ENCODE results near the gene GAB4.
"Not testable (repeated sequence)": the region's sequence is repeated elsewhere in the genome, so short reads cannot be mapped to it uniquely, and the experiment has no call there.

GAB4 gene

DNA sequence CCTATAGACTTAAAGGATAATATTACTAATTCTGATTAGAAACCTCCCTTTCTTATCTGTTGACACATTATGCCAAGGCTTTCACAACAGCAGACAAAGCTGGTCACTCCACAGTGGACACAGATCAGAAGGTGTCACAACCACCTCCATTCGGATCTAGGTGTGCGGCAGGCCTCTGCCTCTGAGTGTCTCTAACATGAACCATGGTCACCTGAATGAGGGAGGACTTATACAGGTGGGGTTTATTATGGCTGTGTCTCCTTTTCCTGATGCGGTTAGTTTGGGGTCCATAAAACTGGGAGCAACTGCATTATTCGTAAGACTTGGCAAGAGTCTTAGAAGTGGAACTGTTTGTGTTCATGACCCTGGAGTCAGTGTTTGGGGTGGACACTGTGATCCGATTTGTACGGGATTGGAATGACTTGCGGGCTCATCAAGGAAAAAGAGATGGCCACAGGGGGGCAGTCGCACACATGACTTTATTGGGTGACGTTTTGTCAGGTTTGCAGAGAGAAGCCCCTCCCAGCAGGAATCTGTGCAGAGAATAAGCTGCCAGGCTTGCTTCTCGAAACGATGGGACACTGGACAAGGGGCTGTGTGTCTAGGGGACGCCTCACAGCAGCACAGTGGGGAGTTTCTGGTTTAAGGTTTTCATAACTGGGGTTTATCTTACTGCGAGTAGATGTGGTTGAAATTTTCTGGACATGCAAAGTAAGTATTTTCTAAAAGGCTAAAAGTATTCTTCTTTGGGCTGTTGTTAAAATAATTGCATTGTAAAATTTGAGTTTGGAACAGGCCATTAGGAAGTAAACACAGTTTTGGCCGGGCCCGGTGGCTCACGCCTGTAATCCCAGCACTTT is 90.6 kb downstream of the GAB4 start:
- Histone ChIP-seq H3K4me3 (no peak overlapping the region), H3K27me3 (peaks cover 0 to 20% of the 10 kb centered on the region in 2 donors), H3K27ac (no peak overlapping the region), H3K36me3 (no peaks in the 10 kb centered on the region), H3K9me3 (no peaks in the 10 kb centered on the region), H3K4me1 (peaks cover 0 to 3% (median 0%) of the 10 kb centered on the region in 4 donors)
- intact Hi-C loops (cut with DNase I; ENCODE audit: low total_unique reads) = no loop called here
- TF ChIP-seq, protein P1, sequence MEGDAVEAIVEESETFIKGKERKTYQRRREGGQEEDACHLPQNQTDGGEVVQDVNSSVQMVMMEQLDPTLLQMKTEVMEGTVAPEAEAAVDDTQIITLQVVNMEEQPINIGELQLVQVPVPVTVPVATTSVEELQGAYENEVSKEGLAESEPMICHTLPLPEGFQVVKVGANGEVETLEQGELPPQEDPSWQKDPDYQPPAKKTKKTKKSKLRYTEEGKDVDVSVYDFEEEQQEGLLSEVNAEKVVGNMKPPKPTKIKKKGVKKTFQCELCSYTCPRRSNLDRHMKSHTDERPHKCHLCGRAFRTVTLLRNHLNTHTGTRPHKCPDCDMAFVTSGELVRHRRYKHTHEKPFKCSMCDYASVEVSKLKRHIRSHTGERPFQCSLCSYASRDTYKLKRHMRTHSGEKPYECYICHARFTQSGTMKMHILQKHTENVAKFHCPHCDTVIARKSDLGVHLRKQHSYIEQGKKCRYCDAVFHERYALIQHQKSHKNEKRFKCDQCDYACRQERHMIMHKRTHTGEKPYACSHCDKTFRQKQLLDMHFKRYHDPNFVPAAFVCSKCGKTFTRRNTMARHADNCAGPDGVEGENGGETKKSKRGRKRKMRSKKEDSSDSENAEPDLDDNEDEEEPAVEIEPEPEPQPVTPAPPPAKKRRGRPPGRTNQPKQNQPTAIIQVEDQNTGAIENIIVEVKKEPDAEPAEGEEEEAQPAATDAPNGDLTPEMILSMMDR (IDR thresholded peaks at IDR 0.05) = peak; percentile 29 to 32
- peak in 1 of 2 donors; percentile 36 for DNase-seq

DNA sequence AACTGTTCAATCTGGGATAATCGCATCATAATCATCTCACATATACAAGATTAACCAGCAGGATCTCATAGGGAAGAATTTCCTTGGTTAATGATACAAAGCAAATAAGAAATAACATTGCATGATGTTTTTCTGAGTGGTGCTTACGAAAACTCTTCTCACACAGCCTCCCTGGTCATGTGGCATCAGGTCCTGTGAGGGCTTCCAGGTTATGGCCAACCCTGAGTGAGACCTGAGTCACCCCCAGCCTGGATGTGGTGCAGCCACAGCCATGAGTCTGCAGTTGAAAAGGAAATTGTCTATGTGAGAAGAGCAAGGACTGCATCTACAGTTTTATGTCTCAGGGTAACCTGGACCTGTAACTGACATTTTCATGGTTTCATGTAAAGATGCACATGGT is 92.3 kb downstream of the GAB4 start:
- TF ChIP-seq, protein P1 (IDR thresholded peaks at IDR 0.05) = no peak
- no peaks in the 10 kb centered on the region for H3K36me3 ChIP-seq
- no peak overlapping the region for H3K27ac ChIP-seq
- H3K27me3 ChIP-seq = peaks cover 0 to 21% of the 10 kb centered on the region in 2 donors
- no peaks in the 10 kb centered on the region for H3K9me3 ChIP-seq
- intact Hi-C loops (cut with DNase I; ENCODE audit: low total_unique reads) = no loop called here
- peaks cover 0 to 3% (median 0%) of the 10 kb centered on the region in 4 donors for H3K4me1 ChIP-seq
- DNase-seq = no peak
- H3K4me3 ChIP-seq = no peak overlapping the region

GRCh38 chr22:16914911-16915310 is 93.1 kb downstream of the GAB4 start:
- H3K9me3 ChIP-seq; H3K36me3 ChIP-seq; H3K27ac ChIP-seq; H3K4me3 ChIP-seq; intact Hi-C loops (cut with DNase I; ENCODE audit: low total_unique reads); H3K4me1 ChIP-seq; DNase-seq: not testable (repeated sequence)
- peaks cover 0 to 21% of the 10 kb centered on the region in 2 donors for H3K27me3 ChIP-seq

DNA sequence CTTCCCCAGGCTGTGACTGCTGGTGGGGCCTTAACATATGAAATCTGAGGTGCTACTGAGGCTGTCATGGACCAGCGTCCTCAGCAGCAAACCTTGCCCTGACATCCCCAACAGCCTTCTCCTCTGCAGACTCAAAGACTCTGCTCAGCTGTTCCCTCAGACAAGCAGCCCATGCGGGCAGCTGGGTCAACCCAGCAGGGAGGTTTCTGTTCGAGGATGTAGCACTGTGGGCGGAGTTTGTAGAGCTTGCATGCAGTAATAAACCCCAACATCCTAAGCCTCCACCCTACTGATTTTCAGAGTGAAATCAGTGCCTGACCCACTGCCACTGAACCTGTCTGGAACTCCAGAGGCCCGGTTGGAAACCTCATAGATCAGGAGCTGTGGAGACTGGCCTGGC is 94.0 kb downstream of the GAB4 start:
- TF ChIP-seq, protein P1 (IDR thresholded peaks at IDR 0.05) = no peak
- no peaks in the 10 kb centered on the region for H3K9me3 ChIP-seq
- intact Hi-C loops (cut with DNase I; ENCODE audit: low total_unique reads) = no loop called here
- no peak overlapping the region for H3K27ac ChIP-seq
- H3K27me3 ChIP-seq = peaks cover 0 to 17% of the 10 kb centered on the region in 2 donors
- no peak overlapping the region for H3K4me3 ChIP-seq
- H3K36me3 ChIP-seq = no peaks in the 10 kb centered on the region
- peaks cover 0 to 3% (median 0%) of the 10 kb centered on the region in 4 donors for H3K4me1 ChIP-seq
- no peak for DNase-seq

GRCh38 chr22:16912281-16912680 is 95.7 kb downstream of the GAB4 start:
- H3K36me3 ChIP-seq = no peaks in the 10 kb centered on the region
- no peaks in the 10 kb centered on the region for H3K9me3 ChIP-seq
- H3K27ac ChIP-seq = no peak overlapping the region
- no peak for DNase-seq
- no peaks in the 10 kb centered on the region for H3K4me1 ChIP-seq
- no peak overlapping the region for H3K4me3 ChIP-seq
- H3K27me3 ChIP-seq = peaks cover 0 to 10% of the 10 kb centered on the region in 2 donors
- intact Hi-C loops (cut with DNase I; ENCODE audit: low total_unique reads) = no loop called here
- TF ChIP-seq, protein P1 (IDR thresholded peaks at IDR 0.05) = no peak
